Stomach (tissue), 4 donors: ENCODE results near the gene MT3.

Source experiments
- EP300 ChIP-seq: sonication (generic); formaldehyde crosslinking; IDR thresholded peaks from one replicate; pipeline ENCODE4 v1.6.1; 2017; ENCODE audit warnings: antibody characterized with exemption
- POLR2A ChIP-seq, 4 donors: fragments of 450-650 bp; IDR thresholded peaks; one replicate each; pipeline ENCODE4 v1.6.1; 2016; ENCODE audit warnings: antibody characterized with exemption in 4 of 4, control low read depth in 2 of 4, mild to moderate bottlenecking in 1 of 4, moderate library complexity in 1 of 4
- POLR2AphosphoS5 ChIP-seq, 3 donors: sonication (generic); formaldehyde crosslinking; IDR thresholded peaks; one replicate each; pipeline ENCODE4 v1.6.1; 2016; ENCODE audit warnings: antibody characterized with exemption in 3 of 3
- TF ChIP-seq, protein P1 (sequence below), 7 experiments: fragments of 450-650 bp in 4 of 7; fragments of 200-600 bp in 3 of 7; sonication (generic) in 3 of 7; IDR thresholded peaks; one replicate each; pipeline ENCODE4 v1.5.1; 2016 to 2019; ENCODE audit warnings: antibody characterized with exemption in 7 of 7, control low read depth in 2 of 7, mild to moderate bottlenecking in 1 of 7

DNA sequence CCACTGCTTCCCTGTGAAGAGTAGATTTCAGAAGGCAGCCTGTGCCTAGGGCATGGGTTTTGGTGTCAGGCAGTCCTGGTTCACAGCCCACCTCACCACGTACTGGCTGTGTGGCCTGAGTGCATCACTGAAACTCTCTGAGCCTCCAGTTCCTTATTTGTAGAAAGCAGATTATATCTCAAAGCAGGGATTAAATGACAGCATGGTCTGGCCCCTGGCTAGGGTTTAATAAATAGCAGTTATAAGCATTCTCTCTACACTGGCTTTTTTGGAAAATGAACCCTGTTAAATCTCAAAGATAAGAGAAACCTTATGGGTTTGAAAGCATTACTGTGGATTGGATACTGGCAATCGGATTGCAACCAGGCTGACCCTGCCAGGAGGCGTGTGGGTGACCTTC lies 40.2 kb downstream of the MT3 start:
- TF ChIP-seq POLR2AphosphoS5 (IDR thresholded peaks at IDR 0.05) (no peak), POLR2A (IDR thresholded peaks at IDR 0.05) (no peak), EP300 (no peak)
- TF ChIP-seq, protein P1, sequence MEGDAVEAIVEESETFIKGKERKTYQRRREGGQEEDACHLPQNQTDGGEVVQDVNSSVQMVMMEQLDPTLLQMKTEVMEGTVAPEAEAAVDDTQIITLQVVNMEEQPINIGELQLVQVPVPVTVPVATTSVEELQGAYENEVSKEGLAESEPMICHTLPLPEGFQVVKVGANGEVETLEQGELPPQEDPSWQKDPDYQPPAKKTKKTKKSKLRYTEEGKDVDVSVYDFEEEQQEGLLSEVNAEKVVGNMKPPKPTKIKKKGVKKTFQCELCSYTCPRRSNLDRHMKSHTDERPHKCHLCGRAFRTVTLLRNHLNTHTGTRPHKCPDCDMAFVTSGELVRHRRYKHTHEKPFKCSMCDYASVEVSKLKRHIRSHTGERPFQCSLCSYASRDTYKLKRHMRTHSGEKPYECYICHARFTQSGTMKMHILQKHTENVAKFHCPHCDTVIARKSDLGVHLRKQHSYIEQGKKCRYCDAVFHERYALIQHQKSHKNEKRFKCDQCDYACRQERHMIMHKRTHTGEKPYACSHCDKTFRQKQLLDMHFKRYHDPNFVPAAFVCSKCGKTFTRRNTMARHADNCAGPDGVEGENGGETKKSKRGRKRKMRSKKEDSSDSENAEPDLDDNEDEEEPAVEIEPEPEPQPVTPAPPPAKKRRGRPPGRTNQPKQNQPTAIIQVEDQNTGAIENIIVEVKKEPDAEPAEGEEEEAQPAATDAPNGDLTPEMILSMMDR (IDR thresholded peaks at IDR 0.05) = no peak
